ENCODE results near the gene GALNT9.

GALNT9 gene

DNA sequence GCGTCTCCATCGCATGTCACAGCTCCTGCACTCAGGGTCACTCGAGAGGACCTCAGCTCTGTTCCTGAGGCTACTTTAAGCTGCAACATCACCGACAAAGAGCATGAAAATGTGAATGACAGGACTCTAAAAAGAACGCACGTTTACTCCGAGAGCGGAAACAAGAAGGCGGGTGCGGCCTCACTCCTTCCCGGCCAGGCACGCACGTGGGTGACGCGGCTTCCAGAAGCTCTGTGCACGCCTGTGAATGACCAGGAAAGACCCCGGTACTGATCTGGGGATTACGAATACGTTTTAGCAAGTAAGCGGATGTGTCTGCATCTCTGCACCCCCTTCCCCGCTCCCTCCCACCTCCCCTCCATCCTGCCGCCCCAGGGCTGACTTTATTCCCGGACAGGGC lies 15.2 kb upstream of the GALNT9 start:
- DNase-seq (ENCODE audit: low read depth in 2 of 2, low spot score in 1 of 2), result no peak

DNA sequence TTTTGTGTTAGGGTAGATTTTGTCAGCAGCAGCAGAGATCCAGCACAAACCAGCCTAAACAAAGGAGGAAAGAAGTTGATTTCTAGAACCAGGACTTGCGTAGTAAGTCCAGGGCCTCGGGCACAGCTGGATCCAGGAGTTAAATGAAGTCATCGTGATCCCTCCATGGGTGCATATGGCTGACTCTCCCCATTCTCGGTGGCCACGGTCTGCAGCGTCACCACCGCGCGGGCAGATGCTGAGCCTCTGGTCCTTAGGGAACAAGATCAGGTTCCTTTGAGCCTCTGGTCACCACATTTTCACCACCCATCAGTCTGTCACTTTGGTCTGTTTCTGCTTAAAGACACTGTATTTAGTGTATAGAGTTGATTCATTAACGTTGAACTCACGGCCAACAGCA lies 14.8 kb upstream of the GALNT9 start:
- DNase-seq (ENCODE audit: low read depth in 2 of 2, low spot score in 1 of 2), result no peak

DNA sequence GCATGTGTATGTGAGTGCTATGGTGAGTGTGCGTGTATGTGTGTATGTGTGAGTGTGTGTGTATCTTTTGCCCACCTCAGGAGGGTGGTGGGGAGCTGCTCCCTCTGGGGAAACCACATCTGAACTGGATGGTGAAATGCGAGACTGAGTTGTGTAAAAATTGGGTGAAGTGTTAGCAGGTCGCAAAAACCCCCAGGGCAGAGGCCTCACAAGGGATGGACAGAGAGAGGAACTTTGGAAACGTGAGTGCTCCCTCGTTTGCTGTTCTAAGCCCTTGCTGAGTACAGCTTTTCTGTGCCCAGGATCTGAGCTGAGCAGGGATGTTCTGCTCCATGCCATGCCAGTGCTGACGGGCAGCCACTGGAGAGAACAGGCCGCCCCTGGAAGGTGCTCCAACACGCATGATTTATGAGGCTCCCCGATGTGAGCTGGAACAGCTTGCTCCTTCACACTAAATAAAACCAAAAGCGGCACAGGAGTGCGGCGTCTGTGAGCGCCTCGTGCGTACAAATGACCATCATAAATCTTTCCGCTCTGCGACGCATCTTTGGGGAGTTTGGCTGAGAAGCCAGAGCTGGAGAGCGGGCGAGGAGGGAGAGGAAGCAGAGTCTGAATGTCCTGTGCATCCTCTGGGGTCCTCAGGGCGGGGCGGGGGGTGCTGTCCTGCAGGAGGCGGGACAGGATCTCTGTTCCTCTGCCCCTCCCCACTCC lies 14.1 kb upstream of the GALNT9 start:
- no peak for DNase-seq (ENCODE audit: low read depth in 2 of 2, low spot score in 1 of 2)

DNA sequence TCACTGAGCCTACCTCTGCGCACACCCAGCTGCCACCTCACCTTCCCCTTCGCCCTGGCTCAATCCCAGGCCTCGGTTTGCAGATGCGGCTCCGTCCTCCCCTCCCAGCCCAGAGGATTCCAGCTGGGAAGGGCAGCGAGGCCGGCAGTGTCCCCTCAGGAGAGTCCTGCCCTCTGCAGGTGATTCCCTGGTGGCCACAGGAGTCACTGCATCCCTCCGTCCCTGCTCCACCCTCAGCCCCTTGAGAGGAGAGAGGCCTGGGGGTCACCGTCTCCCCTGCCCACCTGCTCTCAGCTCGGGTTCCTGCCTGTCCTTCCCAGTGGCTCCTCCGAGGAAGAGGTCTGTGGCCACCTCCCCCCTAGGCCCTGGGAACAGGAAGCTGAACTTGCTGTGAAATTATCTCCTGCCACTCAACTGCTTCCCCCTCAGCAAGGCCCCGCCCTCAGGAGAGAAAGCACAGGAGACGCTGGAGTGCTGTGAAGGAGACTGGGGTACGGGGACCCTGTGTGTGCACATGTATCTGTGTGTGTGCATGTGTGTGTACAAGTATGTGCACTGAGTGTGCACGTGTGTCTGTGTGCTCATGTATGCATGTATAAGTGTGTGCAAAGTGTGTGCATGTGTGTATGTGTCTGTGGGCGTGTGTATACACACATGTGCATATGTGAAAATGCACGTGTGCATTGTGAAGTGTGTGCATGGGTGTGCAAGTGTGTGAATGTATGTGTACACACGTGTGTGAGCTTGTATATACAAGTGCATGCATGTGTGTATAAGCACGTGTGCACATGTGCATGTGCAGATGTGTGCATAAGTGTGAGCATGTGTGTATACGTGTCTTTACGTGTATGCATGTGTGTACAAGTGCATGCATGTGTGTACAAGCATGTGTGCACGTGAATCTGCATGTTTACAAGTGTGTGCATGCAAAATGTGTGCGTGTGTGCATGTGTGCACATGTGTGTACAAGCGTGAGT lies 13.2 kb upstream of the GALNT9 start:
- DNase-seq (ENCODE audit: low read depth in 2 of 2, low spot score in 1 of 2), result no peak

DNA sequence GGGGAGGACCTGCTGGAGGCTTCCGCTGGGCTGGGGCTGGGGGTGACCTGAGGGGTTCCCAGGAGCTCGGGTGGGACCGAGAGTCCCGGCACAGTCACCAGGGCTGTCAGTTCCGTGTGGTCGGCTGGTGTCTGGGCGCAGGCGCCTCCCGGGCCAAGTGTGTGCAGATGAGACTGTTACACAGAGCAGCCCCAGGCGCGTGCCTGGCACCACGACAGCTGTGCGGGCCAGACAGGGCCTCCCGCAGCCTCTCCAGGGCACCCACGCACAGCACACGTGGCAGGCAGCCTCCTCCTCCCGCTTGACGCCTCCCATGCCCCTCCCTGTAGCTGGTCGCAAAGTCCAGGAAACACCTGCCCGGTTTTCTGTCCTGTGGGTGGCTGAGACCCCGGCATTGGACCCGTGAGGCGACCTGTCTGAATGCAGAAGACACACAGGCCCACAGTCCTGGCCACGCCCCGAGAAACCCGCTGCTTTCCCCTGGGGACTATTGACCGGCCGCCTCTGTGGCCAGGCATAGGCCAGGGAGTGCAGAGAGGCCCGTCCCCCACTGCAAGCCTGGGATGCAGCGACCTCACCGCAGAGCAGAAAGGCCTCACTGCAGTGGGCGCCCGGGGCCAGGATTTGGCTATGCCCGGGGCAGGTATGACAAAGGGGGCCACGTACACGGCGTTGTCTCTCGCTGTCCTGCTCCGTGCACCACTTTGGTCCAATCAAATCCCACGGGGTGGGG lies 12.1 kb upstream of the GALNT9 start:
- no peak for DNase-seq (ENCODE audit: low read depth in 2 of 2, low spot score in 1 of 2)

DNA sequence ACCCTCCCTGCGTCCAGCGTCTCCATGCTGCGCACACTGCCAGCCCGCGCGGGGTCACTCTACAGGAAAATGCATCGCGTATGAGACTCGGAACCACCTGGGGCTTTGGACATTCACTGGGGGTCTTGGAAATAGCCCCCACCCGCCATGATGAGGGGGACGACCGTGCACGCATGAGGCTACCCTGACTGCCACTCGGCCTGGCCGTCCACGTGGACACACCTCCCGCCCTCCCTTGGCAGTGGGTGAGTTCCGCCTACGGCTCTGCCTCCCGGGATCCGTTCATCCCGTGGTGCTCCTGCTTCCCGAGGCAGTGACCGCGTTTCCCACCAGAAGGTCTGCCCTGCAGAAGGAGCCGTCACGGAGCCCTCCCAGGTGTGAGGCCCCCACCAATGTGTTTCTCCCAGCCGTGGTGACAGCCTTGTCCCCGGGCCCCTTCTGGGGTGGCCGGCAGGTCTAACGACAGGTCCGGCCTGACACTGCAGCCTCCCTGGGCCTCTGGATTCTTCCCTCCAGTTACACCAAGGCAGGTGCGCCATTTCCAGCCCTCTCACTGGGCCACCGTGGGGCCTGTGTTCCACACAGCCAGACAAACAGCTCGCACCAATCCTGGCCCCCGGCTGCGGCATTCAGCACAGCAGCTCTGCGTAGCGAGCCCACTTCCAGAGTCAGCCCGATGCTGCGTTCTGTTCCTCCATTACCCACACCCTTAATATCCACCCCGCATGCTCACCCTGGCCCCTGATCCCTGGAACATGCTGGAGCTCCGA lies 11.1 kb upstream of the GALNT9 start:
- DNase-seq (ENCODE audit: low read depth in 2 of 2, low spot score in 1 of 2), result no peak

DNA sequence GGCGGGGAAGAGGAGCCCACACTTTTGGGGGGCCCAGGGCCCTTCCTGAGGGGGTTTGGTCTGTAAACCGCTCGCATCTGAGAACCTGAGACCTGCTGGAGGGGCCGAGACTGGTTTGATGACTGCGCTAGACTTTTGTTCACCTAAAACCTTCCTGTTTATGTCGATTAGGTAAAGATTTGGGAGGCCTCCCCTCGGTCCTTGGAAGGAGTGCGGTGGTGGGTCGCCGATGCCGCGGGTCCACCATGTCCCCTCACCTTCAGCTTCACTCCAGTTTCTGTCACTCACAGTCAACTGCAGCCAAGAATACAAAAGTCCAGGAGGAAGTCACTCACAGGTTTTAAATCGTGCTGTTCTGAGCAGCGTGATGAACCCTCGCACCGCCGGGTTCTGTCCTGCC lies 10.5 kb upstream of the GALNT9 start:
- DNase-seq (ENCODE audit: low read depth in 2 of 2, low spot score in 1 of 2), result no peak

DNA sequence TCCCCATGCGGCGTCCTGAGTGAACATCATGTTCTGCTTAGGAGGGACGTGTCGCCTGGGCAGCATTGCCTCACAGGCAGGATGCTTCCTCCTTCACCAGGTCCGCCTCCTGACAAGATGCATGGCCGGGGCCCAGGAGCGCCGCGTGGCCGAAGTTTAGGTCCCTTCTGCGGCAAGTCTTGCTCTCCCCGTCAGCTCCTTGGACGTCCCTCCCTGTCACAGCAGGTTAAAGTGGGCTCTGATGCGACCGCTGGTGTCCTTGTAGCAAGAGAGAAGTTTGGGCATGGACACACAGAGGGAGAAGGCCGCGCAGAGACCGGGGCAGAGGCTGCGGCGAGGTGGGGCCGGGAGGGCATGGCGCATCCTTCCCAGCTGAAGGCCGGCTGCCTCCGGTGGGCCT lies 9.4 kb upstream of the GALNT9 start:
- DNase-seq (ENCODE audit: low read depth in 2 of 2, low spot score in 1 of 2), result no peak

DNA sequence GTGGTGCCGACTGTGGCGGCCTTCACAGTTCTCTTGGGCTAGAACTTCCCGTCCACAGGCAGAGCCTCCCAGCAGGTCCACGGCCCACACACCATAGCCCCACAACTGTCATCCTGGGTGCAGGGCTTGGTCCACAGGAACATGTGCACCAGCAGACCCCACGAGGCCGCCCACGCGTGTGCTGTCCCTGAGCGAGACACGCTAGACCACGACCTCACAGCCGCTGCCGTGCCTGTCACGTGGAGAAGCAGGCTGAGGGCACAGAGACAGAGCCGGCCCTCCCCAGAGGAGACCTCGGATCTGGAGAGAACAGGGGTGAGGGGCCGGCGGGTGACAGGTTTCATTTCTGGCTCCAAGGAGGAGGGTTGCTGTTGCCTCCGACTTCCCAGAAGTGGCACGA lies 8.9 kb upstream of the GALNT9 start:
- no peak for DNase-seq (ENCODE audit: low read depth in 2 of 2, low spot score in 1 of 2)

DNA sequence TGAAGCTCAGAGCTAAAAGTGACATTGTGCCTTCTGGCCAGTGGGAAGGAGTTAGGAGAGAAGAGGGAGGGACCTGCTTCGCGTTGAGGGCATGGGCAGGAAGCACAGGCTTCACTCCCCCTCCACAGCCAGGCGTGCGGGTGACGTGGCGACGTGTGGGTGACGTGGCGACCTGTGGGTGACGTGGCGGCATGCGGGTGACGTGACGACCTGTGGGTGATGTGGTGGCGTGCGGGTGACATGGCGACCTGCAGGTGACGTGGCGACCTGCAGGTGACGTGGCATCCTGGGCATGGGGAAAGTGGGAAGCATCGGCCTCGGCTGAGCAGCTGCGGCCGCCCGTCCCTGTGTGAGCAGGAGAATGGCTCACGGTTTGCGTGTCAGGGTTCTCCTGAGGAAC lies 8.2 kb upstream of the GALNT9 start:
- no peak for DNase-seq (ENCODE audit: low read depth in 2 of 2, low spot score in 1 of 2)

DNA sequence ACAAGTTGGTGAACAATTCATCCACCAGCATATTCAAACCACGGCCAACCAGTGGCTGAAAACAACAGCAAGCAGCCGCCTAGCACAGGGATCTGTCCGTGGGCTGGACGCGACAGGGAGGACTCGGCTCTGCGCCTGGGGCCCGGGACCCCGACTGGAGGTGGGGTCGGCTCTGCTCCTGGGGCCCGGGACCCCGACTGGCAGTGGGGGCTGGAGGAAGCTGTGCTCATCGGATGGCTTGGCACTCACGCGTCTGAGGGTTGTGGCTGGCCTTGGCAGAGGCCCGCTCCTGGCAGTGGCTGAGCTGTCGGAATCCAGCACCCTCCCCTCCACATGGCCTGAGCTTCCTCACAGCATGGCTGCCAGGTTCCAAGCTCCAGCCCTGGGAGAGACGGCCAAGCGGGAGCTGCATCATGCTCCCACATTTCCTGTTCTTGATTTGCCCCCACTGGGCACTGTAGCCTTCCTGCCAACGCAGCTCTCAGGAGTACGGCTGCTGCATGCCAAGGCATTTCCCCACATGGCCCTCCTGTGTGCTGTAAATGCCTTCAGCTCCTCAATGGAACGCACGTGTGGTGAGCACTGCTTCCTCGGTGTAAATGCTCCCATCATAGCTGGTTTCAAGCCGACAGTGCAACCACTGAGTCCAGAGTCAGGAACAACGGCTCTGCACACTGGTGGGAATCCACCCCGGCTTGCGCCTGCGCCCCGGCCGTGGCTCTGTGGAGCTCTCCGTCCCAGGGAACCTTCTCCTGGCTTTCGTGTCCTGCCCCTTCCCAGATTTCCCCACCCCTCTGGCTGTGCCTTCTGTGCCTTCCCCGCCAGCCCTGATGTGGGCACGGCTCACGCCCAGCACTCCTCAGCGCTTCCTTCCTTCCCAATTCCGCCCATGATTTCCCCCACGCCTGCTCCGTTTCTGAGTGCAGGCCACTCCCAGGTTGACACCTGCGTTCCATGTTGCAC lies 7.3 kb upstream of the GALNT9 start:
- no peak for DNase-seq (ENCODE audit: low read depth in 2 of 2, low spot score in 1 of 2)

DNA sequence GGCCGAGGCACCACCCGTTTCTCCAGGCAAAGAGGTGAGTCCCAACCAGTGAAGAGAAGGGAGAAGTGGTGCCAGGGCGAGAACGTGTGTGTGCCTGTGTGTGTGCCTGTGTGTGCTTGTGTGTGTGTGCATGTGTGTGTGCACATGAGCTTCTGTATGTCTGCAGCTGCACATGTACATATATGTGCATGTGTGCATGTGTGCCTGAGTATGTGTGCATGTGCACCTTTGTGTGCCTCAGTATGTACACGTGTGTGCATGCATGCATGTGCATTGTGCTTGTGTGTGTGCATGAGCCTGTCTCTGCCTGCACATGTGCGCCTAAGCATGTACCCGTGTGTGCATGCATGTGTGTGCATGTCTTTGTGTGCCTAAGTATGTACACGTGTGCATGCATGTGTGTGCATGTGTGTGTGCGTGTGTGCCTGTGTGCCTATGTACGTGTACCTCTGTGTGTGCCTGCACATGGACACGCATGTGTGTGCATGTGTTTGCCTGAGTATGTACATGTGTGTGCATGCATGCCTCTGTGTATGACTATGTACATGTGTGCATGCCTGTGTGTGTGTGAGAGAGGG lies 5.9 kb upstream of the GALNT9 start:
- DNase-seq (ENCODE audit: low read depth in 2 of 2, low spot score in 1 of 2), result no peak

DNA sequence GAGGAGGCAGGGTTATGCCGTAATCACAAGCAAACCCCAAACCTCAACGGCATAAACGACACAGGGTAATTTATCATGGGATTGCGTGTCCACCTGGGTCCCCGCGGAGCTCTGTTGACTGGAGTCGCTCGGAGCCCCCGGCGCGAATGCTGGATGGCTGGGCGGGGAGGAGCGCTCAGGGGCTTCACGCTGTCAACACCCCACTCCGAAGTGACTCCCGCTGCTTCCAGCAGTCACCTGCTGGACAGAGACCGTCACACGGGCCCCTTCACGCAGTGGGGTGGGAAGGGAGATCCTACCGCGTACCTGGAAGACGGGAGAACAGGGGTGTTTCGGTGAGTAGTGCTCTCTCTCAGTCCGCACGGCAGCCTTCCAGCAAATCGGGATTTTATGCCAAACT lies 4.4 kb upstream of the GALNT9 start:
- DNase-seq (ENCODE audit: low read depth in 2 of 2, low spot score in 1 of 2), result no peak

DNA sequence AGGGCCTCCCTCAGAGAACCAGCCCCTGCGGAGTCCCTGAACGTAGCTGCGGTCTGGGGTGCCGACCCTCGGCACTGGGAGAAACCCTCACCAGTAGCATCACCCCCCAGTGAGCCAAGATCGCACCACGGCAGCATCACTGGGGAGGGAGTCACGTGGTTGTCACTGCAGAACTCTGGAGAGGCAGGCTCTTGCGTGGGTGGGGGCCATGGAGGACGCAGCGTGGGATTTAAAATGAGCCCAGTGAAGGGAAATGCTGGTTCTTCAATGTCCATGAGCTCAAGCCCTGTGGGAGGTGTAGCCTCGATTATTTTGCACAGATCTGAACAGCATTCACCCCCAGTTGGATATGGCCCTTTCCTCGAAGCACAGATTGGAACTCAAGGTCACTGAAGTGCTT lies 3.9 kb upstream of the GALNT9 start:
- DNase-seq (ENCODE audit: low read depth in 2 of 2, low spot score in 1 of 2), result no peak

DNA sequence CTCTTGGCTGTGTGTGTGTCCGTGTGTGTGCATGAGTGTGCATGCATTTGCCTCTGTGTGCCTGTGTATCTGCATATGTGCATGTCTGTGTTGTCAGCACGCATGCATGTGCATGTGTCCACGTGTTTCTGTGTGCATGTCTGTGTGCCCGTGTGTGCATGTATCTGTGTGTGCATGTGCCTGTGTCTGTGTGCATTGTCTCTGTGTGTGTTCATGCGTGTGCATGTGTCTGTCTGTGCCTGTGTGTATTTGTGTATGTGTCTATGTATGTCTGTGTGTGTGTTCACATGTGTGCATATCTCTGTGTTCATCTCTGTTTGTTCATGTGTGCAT lies 1.1 kb upstream of the GALNT9 start:
- no peak for DNase-seq (ENCODE audit: low read depth in 2 of 2, low spot score in 1 of 2)

DNA sequence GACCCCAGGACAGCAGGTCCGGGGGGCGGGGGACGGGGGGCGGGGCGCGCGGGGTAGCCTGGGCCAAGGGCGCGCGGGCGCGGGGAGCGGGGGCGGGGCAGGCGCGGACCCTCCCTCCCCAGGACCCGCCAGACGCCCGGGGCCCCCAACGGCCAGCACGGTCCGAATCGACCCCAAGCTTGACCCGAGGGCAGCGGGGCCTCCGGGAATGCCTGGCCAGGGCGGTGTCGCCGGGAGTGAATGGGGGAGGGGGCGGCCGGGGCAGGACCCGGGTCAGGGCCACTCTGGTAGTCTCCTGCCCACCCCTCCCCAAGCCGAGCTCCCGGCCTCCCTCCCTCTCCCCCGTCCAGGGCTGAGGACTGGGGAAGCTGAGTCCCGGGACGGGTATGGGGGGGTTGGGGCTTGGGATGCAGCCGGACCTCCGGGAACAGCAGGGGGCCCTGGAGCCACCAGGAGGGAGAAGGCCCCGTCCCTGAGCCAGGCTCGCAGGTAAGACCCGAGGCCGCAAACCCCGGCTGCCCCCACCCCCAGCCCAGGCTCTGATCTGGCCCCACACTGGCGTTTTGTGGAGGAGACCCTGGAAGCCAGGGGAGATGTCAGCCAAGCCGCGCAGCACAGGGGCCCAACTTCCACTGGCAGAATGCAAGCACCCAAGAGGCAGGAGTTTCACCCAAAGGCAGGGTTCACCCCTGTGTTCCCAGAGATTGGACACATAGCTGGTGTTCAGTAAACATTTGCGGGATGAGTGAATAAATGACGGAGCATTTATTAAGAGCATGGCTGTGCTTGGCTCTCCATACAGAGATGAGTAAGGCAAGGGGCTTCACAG lies 545 bp upstream of the GALNT9 start:
- no peak for DNase-seq (ENCODE audit: low read depth in 2 of 2, low spot score in 1 of 2)

DNA sequence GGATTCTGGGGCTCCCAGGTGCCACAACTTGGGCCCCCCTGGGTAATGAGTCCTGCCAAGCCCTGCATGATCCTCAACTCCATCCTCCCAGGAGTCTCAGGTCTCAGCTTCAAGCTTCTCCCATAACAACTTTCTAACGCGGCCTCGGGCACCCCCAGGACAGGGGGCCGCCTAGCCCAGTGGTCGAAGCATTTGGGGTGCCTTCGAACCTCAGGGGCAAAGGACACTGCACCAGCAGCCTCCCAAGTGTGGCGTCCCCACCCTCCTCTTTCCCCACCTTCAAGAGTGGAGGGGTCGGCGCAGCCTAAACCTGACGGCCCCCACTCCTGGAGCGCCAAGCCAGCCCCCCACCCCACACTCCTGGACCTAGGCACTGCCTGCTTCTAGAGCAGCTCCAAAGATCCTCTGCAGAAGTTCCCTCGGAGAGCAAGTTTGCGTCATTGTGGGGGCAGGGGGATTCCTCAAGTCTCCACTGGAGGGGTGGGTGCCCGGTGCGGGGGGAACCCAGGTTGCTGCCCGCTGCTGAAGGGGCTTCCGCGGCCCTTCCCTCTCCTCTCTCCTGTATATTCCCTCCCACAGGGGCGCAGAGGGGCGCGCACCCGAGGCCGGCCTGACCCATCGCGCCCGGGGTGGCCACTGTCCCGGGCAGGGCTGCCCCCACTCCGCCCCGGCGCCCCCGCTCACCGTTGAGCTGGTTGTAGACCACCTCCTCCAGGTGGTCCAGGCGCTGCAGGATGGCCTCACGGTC lies 933 bp downstream of the GALNT9 start:
- DNase-seq (ENCODE audit: low read depth in 2 of 2, low spot score in 1 of 2), result no peak
